GM23338 (cell line): ENCODE results near the gene ARHGAP28.

Experiments used
- CREB1 ChIP-seq: fragments of 250-450 bp; sonication (Bioruptor Pico); IDR thresholded peaks from 2 replicates; pipeline ENCODE4 v1.5.0; 2020; ENCODE audit warnings: low read depth, mild to moderate bottlenecking, moderate library complexity
- EZH2 ChIP-seq: fragments of 200-600 bp; sonication (generic); IDR thresholded peaks from one replicate; pipeline ENCODE4 v1.8.0; 2017; ENCODE audit warnings: antibody characterized with exemption, mild to moderate bottlenecking, low read depth; ENCODE audit not compliant: unreplicated experiment
- EZH2phosphoT487 ChIP-seq: fragments of 200-600 bp; sonication (generic); IDR thresholded peaks from one replicate; pipeline ENCODE4 v1.8.1; 2018; ENCODE audit warnings: antibody characterized with exemption; ENCODE audit not compliant: unreplicated experiment
- JUNB ChIP-seq: IDR thresholded peaks from one replicate; pipeline ENCODE4 v1.6.1; 2016; ENCODE audit warnings: antibody characterized with exemption; ENCODE audit not compliant: unreplicated experiment
- POLR2AphosphoS5 ChIP-seq: IDR thresholded peaks from 2 replicates; pipeline ENCODE4 v1.6.1; 2016; ENCODE audit warnings: antibody characterized with exemption, low read depth
- REST ChIP-seq: IDR thresholded peaks from one replicate; pipeline ENCODE4 v1.6.1; 2018; ENCODE audit warnings: antibody characterized with exemption; ENCODE audit not compliant: unreplicated experiment
- STAT1 ChIP-seq: IDR thresholded peaks from one replicate; pipeline ENCODE4 v1.6.1; 2016; ENCODE audit warnings: antibody characterized with exemption; ENCODE audit not compliant: unreplicated experiment
- ZNF114 ChIP-seq: fragments of 250-450 bp; sonication (Bioruptor Pico); IDR thresholded peaks from 2 replicates; pipeline ENCODE4 v1.5.0; 2020; ENCODE audit warnings: mild to moderate bottlenecking, moderate library complexity
- ZNF331 ChIP-seq: fragments of 250-450 bp; sonication (Bioruptor Pico); IDR thresholded peaks from 2 replicates; pipeline ENCODE4 v1.5.0; 2020; ENCODE audit warnings: low read depth, mild to moderate bottlenecking, moderate library complexity
- TF ChIP-seq, protein P1 (sequence below), 2 experiments: fragments of 200-600 bp in 1 of 2; sonication (generic) in 1 of 2; conservative IDR thresholded peaks; 2 replicates each; pipeline versions ENCODE4 v1.5.1 to v1.6.1; 2016 to 2017; ENCODE audit warnings: antibody characterized with exemption in 2 of 2, low read depth in 2 of 2, mild to moderate bottlenecking in 2 of 2, moderate library complexity in 1 of 2

- TF ChIP-seq POLR2AphosphoS5 (no peak), ZNF114 (CRISPR knock-in tag) (no peak), CREB1 (CRISPR knock-in tag) (no peak), REST (no peak), EZH2 (no peak), ZNF331 (CRISPR knock-in tag) (no peak), EZH2phosphoT487 (no peak), STAT1 (no peak), JUNB (no peak)
- TF ChIP-seq, protein P1, sequence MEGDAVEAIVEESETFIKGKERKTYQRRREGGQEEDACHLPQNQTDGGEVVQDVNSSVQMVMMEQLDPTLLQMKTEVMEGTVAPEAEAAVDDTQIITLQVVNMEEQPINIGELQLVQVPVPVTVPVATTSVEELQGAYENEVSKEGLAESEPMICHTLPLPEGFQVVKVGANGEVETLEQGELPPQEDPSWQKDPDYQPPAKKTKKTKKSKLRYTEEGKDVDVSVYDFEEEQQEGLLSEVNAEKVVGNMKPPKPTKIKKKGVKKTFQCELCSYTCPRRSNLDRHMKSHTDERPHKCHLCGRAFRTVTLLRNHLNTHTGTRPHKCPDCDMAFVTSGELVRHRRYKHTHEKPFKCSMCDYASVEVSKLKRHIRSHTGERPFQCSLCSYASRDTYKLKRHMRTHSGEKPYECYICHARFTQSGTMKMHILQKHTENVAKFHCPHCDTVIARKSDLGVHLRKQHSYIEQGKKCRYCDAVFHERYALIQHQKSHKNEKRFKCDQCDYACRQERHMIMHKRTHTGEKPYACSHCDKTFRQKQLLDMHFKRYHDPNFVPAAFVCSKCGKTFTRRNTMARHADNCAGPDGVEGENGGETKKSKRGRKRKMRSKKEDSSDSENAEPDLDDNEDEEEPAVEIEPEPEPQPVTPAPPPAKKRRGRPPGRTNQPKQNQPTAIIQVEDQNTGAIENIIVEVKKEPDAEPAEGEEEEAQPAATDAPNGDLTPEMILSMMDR (conservative IDR thresholded peaks at IDR 0.05; ENCODE audit: low read depth in 2 of 2) = no peak
Observed at GRCh38 chr18:6728809-6729246, 688 bp upstream of the ARHGAP28 start.
